ENCODE results near the gene FBXW7.

FBXW7 gene

DNA sequence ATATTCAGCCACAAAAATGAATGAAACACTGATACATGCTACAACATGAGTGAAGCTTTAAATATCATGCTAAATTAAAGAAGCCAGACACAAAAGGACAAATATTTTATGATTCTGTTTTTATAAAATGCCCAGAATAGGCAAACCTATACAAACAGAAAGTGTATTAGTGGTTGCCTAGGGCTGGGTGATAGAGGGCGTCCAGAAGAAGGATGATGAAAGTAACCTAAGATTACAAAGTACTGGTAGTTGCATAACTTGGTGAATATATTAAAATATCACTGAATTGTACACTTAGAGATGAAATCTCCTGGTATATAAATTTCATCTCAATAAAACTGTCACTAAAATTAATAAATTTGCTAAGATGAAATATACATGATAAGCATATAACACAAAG, 67.5 kb downstream of the FBXW7 start:
- H3K4me3 ChIP-seq (replicated peaks in 1 of 2; ENCODE audit: low read depth in 2 of 2, low read length in 2 of 2), result no peak overlapping the region
- DNase-seq (ENCODE audit: low read depth in 2 of 2), result no peak
- TF ChIP-seq, protein P1, sequence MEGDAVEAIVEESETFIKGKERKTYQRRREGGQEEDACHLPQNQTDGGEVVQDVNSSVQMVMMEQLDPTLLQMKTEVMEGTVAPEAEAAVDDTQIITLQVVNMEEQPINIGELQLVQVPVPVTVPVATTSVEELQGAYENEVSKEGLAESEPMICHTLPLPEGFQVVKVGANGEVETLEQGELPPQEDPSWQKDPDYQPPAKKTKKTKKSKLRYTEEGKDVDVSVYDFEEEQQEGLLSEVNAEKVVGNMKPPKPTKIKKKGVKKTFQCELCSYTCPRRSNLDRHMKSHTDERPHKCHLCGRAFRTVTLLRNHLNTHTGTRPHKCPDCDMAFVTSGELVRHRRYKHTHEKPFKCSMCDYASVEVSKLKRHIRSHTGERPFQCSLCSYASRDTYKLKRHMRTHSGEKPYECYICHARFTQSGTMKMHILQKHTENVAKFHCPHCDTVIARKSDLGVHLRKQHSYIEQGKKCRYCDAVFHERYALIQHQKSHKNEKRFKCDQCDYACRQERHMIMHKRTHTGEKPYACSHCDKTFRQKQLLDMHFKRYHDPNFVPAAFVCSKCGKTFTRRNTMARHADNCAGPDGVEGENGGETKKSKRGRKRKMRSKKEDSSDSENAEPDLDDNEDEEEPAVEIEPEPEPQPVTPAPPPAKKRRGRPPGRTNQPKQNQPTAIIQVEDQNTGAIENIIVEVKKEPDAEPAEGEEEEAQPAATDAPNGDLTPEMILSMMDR (IDR thresholded peaks at IDR 0.05; ENCODE audit: low read depth, low read length), result no peak

DNA sequence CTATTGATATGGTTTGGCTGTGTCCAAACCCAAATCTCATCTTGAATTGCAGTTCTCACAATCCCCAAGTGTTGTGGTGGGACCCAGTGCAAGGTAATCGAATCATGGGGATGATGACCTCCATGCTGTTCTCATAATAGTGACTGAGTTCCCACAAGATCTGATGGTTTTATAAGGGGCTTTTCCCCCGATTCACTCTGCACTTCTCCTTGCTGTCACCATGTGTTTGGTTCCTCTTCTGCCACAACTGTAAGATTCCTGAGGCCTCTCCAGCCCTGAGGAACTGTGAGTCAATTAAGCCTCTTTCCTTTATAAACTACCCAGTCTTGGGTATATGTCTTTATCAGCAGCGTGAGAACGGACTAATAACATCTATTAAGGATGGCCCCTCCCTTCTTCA, 68.8 kb downstream of the FBXW7 start:
- no peak for DNase-seq (ENCODE audit: low read depth in 2 of 2)
- TF ChIP-seq, protein P1 (IDR thresholded peaks at IDR 0.05; ENCODE audit: low read depth, low read length), result no peak
- no peak overlapping the region for H3K4me3 ChIP-seq (replicated peaks in 1 of 2; ENCODE audit: low read depth in 2 of 2, low read length in 2 of 2)

DNA sequence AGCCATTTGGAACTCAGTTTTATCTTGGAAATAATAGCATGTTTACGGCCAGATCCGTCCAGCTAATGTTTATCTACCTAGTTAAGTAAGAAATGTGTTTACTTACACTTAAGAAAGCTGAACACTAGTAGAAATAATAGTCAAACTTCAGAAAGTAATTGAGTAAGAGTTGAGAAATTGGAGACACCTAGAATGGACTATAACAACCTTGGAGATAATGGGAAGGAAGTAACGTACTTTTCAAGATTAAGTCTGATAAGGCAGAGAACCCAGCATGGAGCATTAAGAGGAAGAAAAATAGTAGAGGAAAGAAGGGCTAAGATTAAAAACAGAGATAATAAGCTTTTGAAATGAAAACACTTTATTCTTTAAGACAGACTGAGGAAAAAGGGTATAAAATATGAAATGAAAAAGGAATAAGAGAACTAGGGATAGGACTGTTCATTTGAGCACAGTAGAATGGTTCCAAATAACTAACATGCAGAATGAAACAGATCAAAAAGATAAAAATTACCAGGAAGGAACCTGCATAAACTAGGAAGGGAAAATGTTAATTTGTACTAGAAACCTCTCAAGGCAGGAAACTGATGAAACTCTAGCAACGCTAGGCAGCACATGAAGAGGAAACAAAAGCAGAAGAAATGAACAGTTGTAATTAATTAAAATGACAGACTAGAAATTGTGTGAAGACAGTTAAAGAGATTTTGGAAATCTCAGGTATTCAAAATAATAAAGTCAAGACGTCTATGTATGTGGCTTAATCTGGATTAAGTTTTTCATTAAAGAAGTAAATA, 71.7 kb downstream of the FBXW7 start:
- DNase-seq (ENCODE audit: low read depth in 2 of 2), result no peak
- TF ChIP-seq, protein P1 (IDR thresholded peaks at IDR 0.05; ENCODE audit: low read depth, low read length), result no peak

DNA sequence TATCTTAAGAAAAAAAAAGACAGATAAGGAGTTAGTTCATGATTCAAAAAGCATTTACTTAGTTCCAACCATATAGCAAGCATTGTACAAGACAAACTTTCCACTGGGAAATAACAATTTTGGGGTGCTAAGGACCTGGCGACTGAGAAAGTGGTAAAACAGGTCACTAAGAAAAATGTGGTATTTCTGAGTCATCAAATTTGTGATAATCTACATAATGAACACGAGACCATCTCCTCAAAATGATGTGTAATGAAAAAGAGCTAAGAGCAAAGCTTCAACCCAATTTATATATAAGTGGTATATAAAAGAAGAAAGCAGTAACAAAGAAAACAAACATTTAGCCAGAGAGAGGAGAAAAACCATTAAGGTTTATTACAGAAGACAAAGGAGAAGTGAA, 72.3 kb downstream of the FBXW7 start:
- TF ChIP-seq, protein P1 (IDR thresholded peaks at IDR 0.05; ENCODE audit: low read depth, low read length), result no peak
- no peak for DNase-seq (ENCODE audit: low read depth in 2 of 2)
- no peak overlapping the region for H3K4me3 ChIP-seq (replicated peaks in 1 of 2; ENCODE audit: low read depth in 2 of 2, low read length in 2 of 2)

More for the DNA sequence above, 71.7 kb downstream of the FBXW7 start:
- no peak overlapping the region for H3K4me3 ChIP-seq (replicated peaks in 1 of 2; ENCODE audit: low read depth in 2 of 2, low read length in 2 of 2)

DNA sequence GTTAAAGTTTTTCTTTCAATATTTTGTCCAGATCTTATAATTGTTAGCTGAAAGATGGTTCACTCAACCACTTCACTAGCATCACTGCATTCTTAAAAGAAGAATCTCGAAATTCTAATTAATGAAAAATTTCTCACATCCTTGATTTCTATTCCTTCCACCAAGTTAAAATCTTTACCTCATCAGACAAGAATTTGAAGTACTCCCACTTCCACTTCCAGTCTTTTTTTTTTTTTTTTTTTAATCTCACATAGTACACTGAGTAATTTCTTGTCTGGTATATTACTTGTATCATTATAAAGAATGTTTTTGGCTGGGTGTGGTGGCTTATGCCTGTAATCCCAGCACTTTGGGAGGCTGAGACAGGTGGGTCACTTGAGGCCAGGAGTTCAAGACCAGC, 73.2 kb downstream of the FBXW7 start:
- DNase-seq (ENCODE audit: low read depth in 2 of 2), result peak; percentile 41 to 48
- H3K4me3 ChIP-seq (replicated peaks in 1 of 2; ENCODE audit: low read depth in 2 of 2, low read length in 2 of 2), result no peak overlapping the region
- TF ChIP-seq, protein P1 (IDR thresholded peaks at IDR 0.05; ENCODE audit: low read depth, low read length), result no peak

DNA sequence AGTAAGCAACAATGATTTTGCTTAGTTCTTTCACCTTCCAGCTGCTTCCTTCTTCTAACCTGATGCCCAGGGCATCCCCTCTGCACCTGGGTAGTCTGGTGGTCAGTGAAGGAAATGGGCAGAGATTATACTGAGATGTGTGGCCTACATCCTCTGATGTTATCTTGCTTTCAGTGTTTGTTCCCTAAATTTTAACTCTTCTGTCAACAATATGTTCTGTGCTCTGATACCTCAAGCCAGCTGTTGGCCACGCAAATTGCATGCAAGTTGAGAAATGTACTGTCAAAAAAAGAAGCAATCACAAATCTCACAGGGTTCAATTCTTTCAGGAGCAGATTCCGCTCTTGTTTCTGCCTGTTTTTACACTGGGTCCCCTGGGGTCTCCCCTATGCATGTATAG, 73.8 kb downstream of the FBXW7 start:
- no peak for DNase-seq (ENCODE audit: low read depth in 2 of 2)
- no peak overlapping the region for H3K4me3 ChIP-seq (replicated peaks in 1 of 2; ENCODE audit: low read depth in 2 of 2, low read length in 2 of 2)
- TF ChIP-seq, protein P1 (IDR thresholded peaks at IDR 0.05; ENCODE audit: low read depth, low read length), result no peak

DNA sequence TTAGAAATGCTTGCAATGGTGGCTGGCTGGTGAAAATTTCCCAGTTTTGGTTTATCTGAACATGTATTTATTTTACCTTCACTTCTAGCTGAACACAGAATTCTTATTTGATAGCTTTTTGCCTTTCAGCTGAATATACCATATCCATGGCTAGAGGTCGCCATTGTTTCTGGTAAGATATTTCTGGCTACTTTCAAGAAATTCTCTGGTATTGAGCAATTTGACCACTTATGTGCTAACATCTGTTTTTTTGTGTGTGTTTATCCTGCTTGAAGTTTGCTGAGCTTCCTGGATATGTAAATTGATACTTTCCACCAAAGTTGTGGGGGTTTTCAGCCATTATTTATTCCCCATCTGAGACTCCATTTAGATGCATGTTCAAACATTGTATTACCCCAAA, 75.4 kb downstream of the FBXW7 start:
- peak; percentile 89 to 90 for DNase-seq (ENCODE audit: low read depth in 2 of 2)
- TF ChIP-seq, protein P1 (IDR thresholded peaks at IDR 0.05; ENCODE audit: low read depth, low read length), result peak; percentile 44
- H3K4me3 ChIP-seq (replicated peaks in 1 of 2; ENCODE audit: low read depth in 2 of 2, low read length in 2 of 2), result no peak overlapping the region

Data from cardiac fibroblast (primary cell).